Measurements from ENCODE around the gene WNT8A.
"Not testable (repeated sequence)": the region's sequence is repeated elsewhere in the genome, so short reads cannot be mapped to it uniquely, and the experiment has no call there.

The WNT8A gene

GRCh38 chr5:138083702-138084101 is at the start of gene WNT8A:
TSS of gene WNT8A (plus strand) at chr5:138084033. CDS start at chr5:138084128, 95 bp downstream.
- DNase-seq (ENCODE audit: low spot score) = no peak

- DNase-seq (ENCODE audit: low spot score) = peak; percentile 90
These were observed 48.0 kb upstream of the WNT8A start for GRCh38 chr5:138035605-138036537.

DNA sequence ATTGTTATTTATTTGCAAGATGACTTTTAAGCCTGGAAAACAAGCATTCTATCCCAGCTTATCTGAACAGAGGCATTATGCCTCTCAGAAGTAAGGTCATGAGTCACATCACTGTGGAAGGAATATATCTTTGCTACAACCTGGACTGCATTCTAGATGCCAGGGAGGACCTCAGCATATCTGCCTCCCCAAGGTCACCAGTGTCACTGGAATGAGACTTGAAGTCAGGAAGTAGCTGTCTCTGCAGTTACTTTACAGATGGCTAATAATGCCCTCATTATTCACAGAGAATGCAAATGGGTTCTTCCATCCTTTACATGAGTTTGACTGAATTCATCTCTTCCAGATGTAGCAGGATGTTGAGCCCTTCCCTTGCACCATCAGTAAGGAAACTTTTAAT is 46.6 kb upstream of the WNT8A start:
- DNase-seq (ENCODE audit: low spot score) = no peak

- DNase-seq (ENCODE audit: low spot score) = no peak
These were observed 45.8 kb upstream of the WNT8A start for GRCh38 chr5:138037907-138038633.

- no peak for DNase-seq (ENCODE audit: low spot score)
These were observed 45.0 kb upstream of the WNT8A start for GRCh38 chr5:138038826-138039225.

GRCh38 chr5:138045283-138045682 is 38.5 kb upstream of the WNT8A start:
- not testable (repeated sequence) for DNase-seq (ENCODE audit: low spot score)

GRCh38 chr5:138051441-138052296 is 32.2 kb upstream of the WNT8A start:
- DNase-seq (ENCODE audit: low spot score) = no peak

DNA sequence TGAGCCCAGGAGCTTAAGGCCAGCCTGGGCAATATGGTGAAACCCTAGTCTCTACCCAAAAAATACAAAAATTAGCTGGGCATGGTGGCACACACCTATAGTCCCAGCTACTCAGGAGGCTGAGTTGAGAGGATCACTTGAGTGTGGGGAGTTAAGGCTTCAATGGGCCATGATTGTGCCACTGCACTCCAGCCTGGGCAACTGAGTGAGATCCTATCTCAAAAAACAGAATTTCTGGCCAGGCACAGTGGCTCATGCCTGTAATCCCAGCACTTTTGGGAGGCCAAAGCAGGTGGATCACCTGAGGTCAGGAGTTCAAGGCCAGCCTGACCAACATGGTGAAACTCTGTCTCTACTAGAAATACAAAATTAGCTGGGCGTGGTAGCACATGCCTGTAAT is 31.1 kb upstream of the WNT8A start:
- not testable (repeated sequence) for DNase-seq (ENCODE audit: low spot score)

DNA sequence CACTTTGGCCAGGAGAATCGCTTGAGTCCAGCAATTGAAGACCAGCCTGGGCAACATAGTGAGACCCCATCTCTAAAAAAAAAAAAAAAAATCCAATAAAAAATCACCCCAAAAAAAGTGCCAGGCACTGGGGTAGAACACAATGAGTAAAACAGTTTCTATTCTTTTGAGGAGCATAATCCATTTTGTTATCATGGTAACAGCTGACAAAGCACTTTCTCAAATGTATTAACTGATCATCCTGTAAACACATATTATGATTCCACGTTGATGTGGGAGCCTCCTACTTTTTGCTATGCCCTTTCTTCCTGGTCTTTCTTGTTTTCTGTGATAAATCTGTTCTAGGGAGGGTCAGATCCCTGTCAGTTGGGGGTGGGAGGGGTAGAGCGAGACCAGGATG is 30.3 kb upstream of the WNT8A start:
- DNase-seq (ENCODE audit: low spot score) = no peak

- DNase-seq (ENCODE audit: low spot score) = no peak
These were observed 29.6 kb upstream of the WNT8A start for GRCh38 chr5:138054206-138054605.

DNA sequence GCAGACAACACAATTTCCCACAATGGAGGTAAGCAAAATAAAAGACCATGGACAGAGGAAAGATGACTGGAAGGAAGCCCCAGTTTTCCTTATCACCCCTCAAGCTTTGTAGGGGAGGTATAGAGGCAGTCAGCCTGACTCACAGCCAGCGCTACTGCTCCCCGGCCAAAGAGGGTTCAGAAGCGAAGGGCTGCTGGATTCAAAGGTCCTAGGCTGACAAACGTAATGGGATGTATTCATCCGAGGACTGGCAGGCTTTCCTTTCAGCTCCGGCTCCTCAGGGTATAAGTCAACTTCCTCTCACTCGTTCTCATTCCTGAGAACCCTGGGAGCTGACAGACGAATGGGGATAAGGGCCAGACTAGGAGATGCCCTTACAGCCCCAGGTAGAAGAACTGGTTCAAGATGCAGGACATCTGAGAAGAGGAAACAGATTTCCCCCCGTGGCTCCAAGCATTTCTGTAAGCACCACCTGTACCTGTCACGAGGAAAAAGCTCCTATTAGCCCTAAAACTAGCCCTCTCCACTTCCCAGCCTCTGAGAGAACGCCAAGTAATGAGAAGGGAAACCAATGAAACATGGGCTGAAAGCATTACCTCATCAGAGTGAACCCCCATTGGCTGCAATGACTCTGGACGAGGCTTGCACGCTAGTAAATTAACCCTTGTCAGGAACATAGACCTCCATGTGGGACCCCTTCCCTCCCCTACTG is 28.8 kb upstream of the WNT8A start:
- no peak for DNase-seq (ENCODE audit: low spot score)

DNA sequence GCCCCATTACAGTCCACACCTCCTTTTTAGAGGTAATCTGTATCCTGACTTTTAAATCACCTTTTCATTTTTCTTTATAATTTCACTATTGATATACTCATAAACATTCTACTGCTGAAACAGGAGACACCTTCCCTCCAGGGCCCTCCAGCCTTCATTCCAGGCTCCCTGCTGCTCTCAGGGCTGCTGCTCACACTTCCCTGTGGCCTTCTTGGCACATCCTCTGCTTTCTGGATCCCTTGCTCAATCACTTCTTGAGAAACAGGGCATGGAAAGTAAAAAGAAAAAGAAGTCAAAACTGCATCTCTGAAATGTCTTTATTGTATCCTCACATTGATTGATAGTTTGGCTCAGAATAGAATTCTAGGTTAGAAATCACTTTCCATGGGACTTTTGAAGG is 19.3 kb upstream of the WNT8A start:
- DNase-seq (ENCODE audit: low spot score) = no peak

DNA sequence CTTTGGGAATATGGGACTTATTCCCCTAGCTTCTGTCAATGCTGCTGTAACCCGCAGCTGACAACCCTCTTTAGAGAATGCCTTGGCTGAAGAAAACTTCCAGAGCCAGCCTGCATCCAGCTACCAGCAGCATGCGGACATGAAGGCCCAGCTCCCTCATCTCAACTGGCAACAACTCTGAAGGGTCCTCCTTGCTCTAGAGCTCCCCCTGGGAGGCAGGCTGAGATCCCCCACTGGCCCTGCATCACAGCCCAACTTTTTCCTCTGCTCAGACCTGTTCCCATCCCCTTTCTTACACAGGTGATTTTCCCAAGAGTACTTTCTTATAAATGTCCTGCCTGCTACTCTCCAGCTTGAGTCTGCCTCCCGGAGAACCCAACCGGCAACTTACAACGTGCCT is 18.7 kb upstream of the WNT8A start:
- no peak for DNase-seq (ENCODE audit: low spot score)

GRCh38 chr5:138067945-138068344 is 15.9 kb upstream of the WNT8A start:
- no peak for DNase-seq (ENCODE audit: low spot score)

DNA sequence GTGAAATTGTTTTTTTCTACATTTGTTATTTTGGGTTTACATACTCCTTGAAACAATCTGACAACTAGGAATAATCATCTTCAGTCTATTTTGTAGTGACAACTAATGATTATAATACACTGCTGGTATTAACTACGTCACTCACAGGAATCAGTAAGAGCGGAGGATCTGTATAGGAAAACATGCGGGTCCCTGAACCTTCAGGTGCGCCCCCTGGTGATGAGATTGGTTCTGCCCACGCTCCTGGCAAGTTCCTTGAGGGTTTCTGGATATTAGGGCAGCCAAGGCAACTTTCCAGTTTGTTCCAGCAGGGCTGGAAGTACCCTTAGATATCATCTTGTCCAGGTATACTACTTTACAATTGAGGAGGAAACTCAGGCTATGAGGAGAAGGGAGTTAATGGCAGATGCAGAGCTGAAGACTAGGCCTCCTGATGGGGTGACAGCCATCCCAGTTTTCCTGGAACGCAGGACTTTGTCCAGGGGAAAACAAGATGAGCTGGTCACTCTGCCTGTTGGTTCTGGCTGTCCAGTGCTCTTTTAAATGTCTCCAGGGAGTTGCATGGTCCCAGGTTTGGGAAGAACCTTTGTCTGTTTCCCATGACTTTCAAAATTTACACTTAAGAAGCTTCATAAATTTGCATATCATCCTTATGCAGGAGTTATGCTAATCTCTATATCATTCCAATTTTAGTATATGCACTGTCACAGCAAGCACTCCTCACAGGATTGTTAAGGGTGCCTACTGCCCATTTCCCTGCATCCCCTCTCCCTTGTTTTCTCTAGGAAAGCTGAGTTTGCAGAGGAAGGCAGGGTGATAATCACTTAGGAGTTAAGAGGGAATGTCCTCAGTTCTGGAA is 14.9 kb upstream of the WNT8A start:
- peak; percentile 75 for DNase-seq (ENCODE audit: low spot score)

GRCh38 chr5:138070026-138070425 is 13.8 kb upstream of the WNT8A start:
- not testable (repeated sequence) for DNase-seq (ENCODE audit: low spot score)

- DNase-seq (ENCODE audit: low spot score) = peak; percentile 64
These were observed 6.7 kb upstream of the WNT8A start for GRCh38 chr5:138077064-138077696.

DNA sequence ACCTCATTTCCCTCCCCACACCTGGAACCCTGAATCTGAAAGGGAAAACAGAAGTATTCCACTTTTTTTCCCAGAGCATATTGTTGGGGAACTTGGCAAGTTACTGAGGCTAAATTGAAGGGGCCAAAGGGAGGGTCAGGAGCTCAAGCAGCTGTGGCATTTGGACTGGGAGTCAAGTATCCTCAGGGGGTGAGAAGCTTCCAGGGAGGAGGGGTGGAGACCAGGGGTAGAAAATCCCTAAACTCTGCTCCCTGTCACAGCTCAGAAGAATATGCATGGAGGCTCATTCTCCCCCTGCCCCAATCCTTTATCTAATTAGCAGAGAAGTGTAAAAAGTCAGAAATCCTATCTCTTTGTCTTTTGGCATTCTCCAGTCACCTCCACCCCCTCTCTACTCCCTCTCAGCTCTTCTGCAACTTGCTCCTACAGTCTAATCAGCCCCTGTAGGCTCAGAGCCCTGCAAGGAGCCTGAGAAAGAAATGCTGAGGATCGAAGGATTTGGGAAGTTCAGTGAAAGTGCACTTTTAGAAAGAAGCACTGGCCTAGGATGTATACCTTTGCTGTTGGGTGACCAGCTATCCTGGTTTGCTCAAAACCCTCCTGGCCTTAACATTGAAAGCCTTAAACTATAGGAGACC is 5.7 kb upstream of the WNT8A start:
- DNase-seq (ENCODE audit: low spot score) = no peak

- DNase-seq (ENCODE audit: low spot score) = no peak
These were observed 1.8 kb upstream of the WNT8A start for GRCh38 chr5:138082033-138082432.

GRCh38 chr5:138091685-138092084 is 7.9 kb downstream of the WNT8A start:
- DNase-seq (ENCODE audit: low spot score) = no peak

Data from kidney tubule cell (primary cell).